K562 (cell line): Measurements from ENCODE around the gene KHDRBS2. TPM values are rescaled to one million over a fixed set of nuclear protein-coding genes. Genes with fewer than 3 reads are reported as not detected.

Source experiments
- ATAC-seq: fragments of 200-7000 bp; cut with Tn5 transposase; 3 replicates; pipeline ENCODE4 v1.9.1; 2020; ENCODE audit warnings: moderate library complexity
- BruUV-seq: library from RNA; stranded (reverse); fragments of 400-500 nt; replicated peaks from 2 replicates; lab custom pipeline; 2021; lab: Mats Ljungman, UMichigan
- CTCF ChIA-PET: fragments of 300-600 bp; formaldehyde crosslinking; extraction: SDS; loops from one replicate; lab custom pipeline; 2021; ENCODE audit warnings: low intra/inter-chr PET ratio; lab: Yijun Ruan, JAX
- POLR2A ChIA-PET: fragments of 300-600, 350-650 bp; sonication (Branson Sonifier 250); formaldehyde crosslinking; extraction: SDS; loops from one replicate; lab custom pipeline; 2021; ENCODE audit warnings: antibody characterized with exemption, inconsistent platforms; lab: Yijun Ruan, JAX
- DNase-seq, 4 experiments: peaks; one replicate each; pipeline versions ENCODE4 v3.0.0 to v3.0.0-alpha.2; 2011 to 2018; ENCODE audit warnings: low spot score in 3 of 4, mixed read lengths in 3 of 4; ENCODE audit errors: extremely low read depth in 1 of 4
- FAIRE-seq: peaks from 2 replicates; lab custom pipeline; 2011; peaks lifted over from hg19 to GRCh38; lab: Jason Lieb, UNC
- H2AFZ ChIP-seq: 2 replicates; pipeline ENCODE4 v1.6.0; 2011; ENCODE audit warnings: low read depth, low read length, control low read depth, inconsistent platforms
- H3K27ac ChIP-seq: fragments of 200-600 bp; 3 replicates; pipeline ENCODE4 v1.8.0; 2011; ENCODE audit warnings: low read depth, mild to moderate bottlenecking, control low read depth, inconsistent platforms, low read length, moderate library complexity, mixed read lengths; ENCODE audit errors: extremely low read depth
- H3K27me3 ChIP-seq, 2 experiments: fragments of 300-600 bp in 1 of 2; 2 replicates in 1 of 2; 3 replicates in 1 of 2; pipeline versions ENCODE4 v1.6.0 to v1.8.0; 2011; ENCODE audit warnings: inconsistent platforms in 2 of 2, low read length in 2 of 2, mild to moderate bottlenecking in 1 of 2, mixed read lengths in 1 of 2, moderate library complexity in 1 of 2; ENCODE audit not compliant: control insufficient read depth in 2 of 2, insufficient read depth in 2 of 2
- H3K36me3 ChIP-seq: fragments of 300-600 bp; 3 replicates; pipeline ENCODE4 v1.8.0; 2011; ENCODE audit warnings: mild to moderate bottlenecking, low read length, inconsistent platforms; ENCODE audit not compliant: control insufficient read depth, insufficient read depth
- H3K4me1 ChIP-seq, 2 experiments: fragments of 200-600 bp in 1 of 2; replicated peaks in 1 of 2; 2 replicates in 1 of 2; 3 replicates in 1 of 2; pipeline versions ENCODE4 v1.5.1 to v1.8.0; 2011; ENCODE audit warnings: inconsistent platforms in 2 of 2, low read length in 2 of 2, mild to moderate bottlenecking in 1 of 2, mixed read lengths in 1 of 2, moderate library complexity in 1 of 2; ENCODE audit not compliant: control insufficient read depth in 2 of 2, insufficient read depth in 2 of 2
- H3K4me2 ChIP-seq: 2 replicates; pipeline ENCODE4 v1.6.1; 2011; ENCODE audit warnings: low read length, control low read depth, inconsistent platforms, mixed read lengths; ENCODE audit not compliant: insufficient read depth
- H3K4me3 ChIP-seq: fragments of 200-600 bp; sonication (generic), shearing (Covaris generic); 2 replicates; pipeline ENCODE4 v1.5.1; 2016; ENCODE audit warnings: control low read depth, inconsistent platforms
- H3K79me2 ChIP-seq: fragments of 200-600 bp; 3 replicates; pipeline ENCODE4 v1.8.0; 2011; ENCODE audit warnings: low read length, inconsistent platforms; ENCODE audit not compliant: control insufficient read depth, insufficient read depth
- H3K9ac ChIP-seq, 2 experiments: 2 replicates each; pipeline versions ENCODE4 v1.6.0 to v1.6.1; 2011; ENCODE audit warnings: low read depth in 2 of 2, low read length in 2 of 2, control low read depth in 1 of 2, inconsistent platforms in 1 of 2, mild to moderate bottlenecking in 1 of 2, mixed read lengths in 1 of 2; ENCODE audit not compliant: insufficient read depth in 1 of 2
- H3K9me1 ChIP-seq: one replicate; pipeline ENCODE4 v1.6.0; 2011; ENCODE audit warnings: inconsistent platforms, mild to moderate bottlenecking, low read length, moderate library complexity; ENCODE audit not compliant: control insufficient read depth, insufficient read depth
- H3K9me3 ChIP-seq: replicated peaks from 2 replicates; pipeline ENCODE4 v1.5.1; 2011; ENCODE audit warnings: low read depth, low read length, inconsistent platforms; ENCODE audit not compliant: control insufficient read depth, insufficient read depth
- H4K20me1 ChIP-seq: replicated peaks from 2 replicates; pipeline ENCODE4 v1.6.1; 2011; ENCODE audit warnings: low read length, inconsistent platforms, mixed read lengths; ENCODE audit not compliant: control insufficient read depth, insufficient read depth
- CEBPB ChIP-seq: fragments of 450-650 bp; IDR thresholded peaks from 2 replicates; pipeline ENCODE4 v1.6.1; 2016; ENCODE audit warnings: missing genetic modification characterization, missing compliant biosample characterization
- EWSR1 ChIP-seq: fragments of 450-650 bp; IDR thresholded peaks from 2 replicates; pipeline ENCODE4 v1.6.1; 2018; ENCODE audit warnings: borderline replicate concordance, mild to moderate bottlenecking, low read depth, moderate library complexity; ENCODE audit not compliant: partially characterized antibody
- LARP7 ChIP-seq: fragments of 450-650 bp; IDR thresholded peaks from 2 replicates; pipeline ENCODE4 v1.6.1; 2016
- MNT ChIP-seq, 2 experiments: fragments of 450-650 bp; conservative IDR thresholded peaks; 2 replicates each; pipeline ENCODE4 v1.6.1; 2017; ENCODE audit warnings: mild to moderate bottlenecking in 2 of 2, moderate library complexity in 2 of 2
- NFYB ChIP-seq: IDR thresholded peaks from 2 replicates; pipeline ENCODE4 v1.6.1; 2011; ENCODE audit warnings: mild to moderate bottlenecking, moderate library complexity; ENCODE audit not compliant: insufficient read length; ENCODE audit errors: extremely low read depth
- PCBP1 ChIP-seq: fragments of 200-400 bp; formaldehyde crosslinking; IDR thresholded peaks from 2 replicates; pipeline ENCODE4 v1.6.1; 2018; ENCODE audit warnings: mild to moderate bottlenecking, low read depth, low read length; ENCODE audit not compliant: poor library complexity, severe bottlenecking
- PRDM10 ChIP-seq: fragments of 450-650 bp; IDR thresholded peaks from 2 replicates; pipeline ENCODE4 v1.6.1; 2018; ENCODE audit not compliant: partially characterized antibody
- RBFOX2 ChIP-seq: fragments of 200-400 bp; formaldehyde crosslinking; IDR thresholded peaks from 2 replicates; pipeline ENCODE4 v1.6.1; 2017; ENCODE audit warnings: low read depth, mild to moderate bottlenecking, low read length, moderate library complexity
- RUNX1 ChIP-seq: sonication (generic); IDR thresholded peaks from 2 replicates; pipeline ENCODE4 v1.6.1; 2016; ENCODE audit warnings: antibody characterized with exemption, low read depth
- SAFB ChIP-seq: fragments of 200-400 bp; formaldehyde crosslinking; IDR thresholded peaks from 2 replicates; pipeline ENCODE4 v1.6.1; 2017; ENCODE audit warnings: low read depth, low read length, borderline replicate concordance
- SOX6 ChIP-seq: fragments of 450-650 bp; IDR thresholded peaks from 2 replicates; pipeline ENCODE4 v1.6.1; 2014; ENCODE audit warnings: mild to moderate bottlenecking
- WHSC1 ChIP-seq: IDR thresholded peaks from one replicate; pipeline ENCODE4 v1.6.1; 2012; ENCODE audit warnings: low read length, control low read depth, inconsistent platforms
- ZNF354B ChIP-seq: fragments of 250-450 bp; sonication (Bioruptor Pico); IDR thresholded peaks from 2 replicates; pipeline ENCODE4 v1.4.0; 2020
- ZNF655 ChIP-seq: fragments of 250-450 bp; sonication (Bioruptor Pico); IDR thresholded peaks from 2 replicates; pipeline ENCODE4 v1.5.0; 2021
- WGBS: fragments of 100-300 bp; shearing (Covaris generic); methylation state at CpG from one replicate; pipeline ENCODE4 v1.1.6; 2016; ENCODE audit warnings: low coverage, mixed read lengths; ENCODE audit not compliant: insufficient coverage; ENCODE audit errors: missing lambda C conversion rate; 5-methylcytosine and 5-hydroxymethylcytosine counted together
- in situ Hi-C: fragments of 300-500 bp; cut with MboI; formaldehyde crosslinking; loops from 4 replicates; pipeline ENCODE4 v1.15.0; 2018; ENCODE audit warnings: inconsistent platforms, mixed read lengths
- intact Hi-C: fragments of 100-400 bp; cut with micrococcal nuclease; formaldehyde crosslinking; loops from 2 replicates; pipeline ENCODE4 v1.14.2; 2022
- polyA plus RNA-seq, 8 experiments: library from polyadenylated mRNA; depleted of rRNA in 4 of 8; stranded (reverse) in 5 of 8; unstranded in 3 of 8; fragments of >200 nt; fragmentation: Nextera tagmentation in 2 of 8; fragmentation: Illumina TruSeq in 1 of 8; extraction: Ambion mirVana in 2 of 8; extraction: Trizol in 1 of 8; gene quantifications; 2 replicates each; pipeline versions ENCODE4 v1.2.1 to v1.2.3, GENCODE V29; 2011 to 2014; ENCODE audit warnings: inconsistent platforms in 1 of 8, missing spikeins in 1 of 8
- total RNA-seq, 7 experiments: library from RNA; depleted of rRNA in 6 of 7; stranded (reverse); fragments of >200 nt in 6 of 7; fragmentation: Illumina TruSeq in 2 of 7; extraction: Trizol in 2 of 7; gene quantifications; 2 replicates each; pipeline versions ENCODE4 v1.2.1 to v1.2.3, GENCODE V29; 2011 to 2021; ENCODE audit warnings: low replicate concordance in 1 of 7
- TF ChIP-seq, protein P1 (sequence below), 2 experiments: fragments of 450-650 bp in 1 of 2; sonication (generic) in 1 of 2; formaldehyde crosslinking; conservative IDR thresholded peaks; 2 replicates each; pipeline versions ENCODE4 v1.4.0 to v1.8.1; 2020 to 2022; ENCODE audit warnings: mild to moderate bottlenecking in 1 of 2, missing genetic modification reagents in 1 of 2

Gene KHDRBS2
- total and polyA plus RNA-seq, 9 of the 15 experiments (the other 6 are each of a cell fraction or from before 2014, with no cell fraction given) = not detected

- in situ Hi-C loops (no loop called here), intact Hi-C loops (no loop called here)
- Histone ChIP-seq H3K4me2 (no peak overlapping the region), H3K27me3 (no peaks in the 10 kb centered on the region), H3K9me1 (no peaks in the 10 kb centered on the region), H3K4me3 (no peak overlapping the region), H2AFZ (no peak overlapping the region), H3K79me2 (no peaks in the 10 kb centered on the region), H4K20me1 (no peaks in the 10 kb centered on the region), H3K9ac (no peak overlapping the region), H3K36me3 (no peaks in the 10 kb centered on the region), H3K27ac (no peak overlapping the region), H3K9me3 (no peaks in the 10 kb centered on the region), H3K4me1 (no peaks in the 10 kb centered on the region)
- 17% methylated on average over 1 of the region's 1 CpG for WGBS
- ATAC-seq (no peak), FAIRE-seq (no peak), DNase-seq (no peak)
- CTCF ChIA-PET = no interaction called here
- POLR2A ChIA-PET = no interaction called here
- BruUV-seq = no TSS peak
- TF ChIP-seq LARP7 = no peak
- no peak for TF ChIP-seq RUNX1
- TF ChIP-seq WHSC1 = no peak
- TF ChIP-seq ZNF655 (CRISPR knock-in tag) = no peak
- TF ChIP-seq PCBP1 = no peak
- no peak for TF ChIP-seq PRDM10
- TF ChIP-seq CEBPB = no peak
- TF ChIP-seq RBFOX2 = no peak
- TF ChIP-seq SOX6 = no peak
- TF ChIP-seq, protein P1, sequence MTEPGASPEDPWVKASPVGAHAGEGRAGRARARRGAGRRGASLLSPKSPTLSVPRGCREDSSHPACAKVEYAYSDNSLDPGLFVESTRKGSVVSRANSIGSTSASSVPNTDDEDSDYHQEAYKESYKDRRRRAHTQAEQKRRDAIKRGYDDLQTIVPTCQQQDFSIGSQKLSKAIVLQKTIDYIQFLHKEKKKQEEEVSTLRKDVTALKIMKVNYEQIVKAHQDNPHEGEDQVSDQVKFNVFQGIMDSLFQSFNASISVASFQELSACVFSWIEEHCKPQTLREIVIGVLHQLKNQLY (CRISPR knock-in tag; conservative IDR thresholded peaks at IDR 0.05) = no peak
- TF ChIP-seq ZNF354B (CRISPR knock-in tag) = no peak
- TF ChIP-seq MNT (conservative IDR thresholded peaks at IDR 0.05) = no peak
- no peak for TF ChIP-seq NFYB
- TF ChIP-seq EWSR1 = no peak
- no peak for TF ChIP-seq SAFB
Observed at GRCh38 chr6:62272114-62272513, 13.9 kb downstream of the KHDRBS2 start.
